Activated CD8-positive, alpha-beta memory T cell treated with anti-CD3 and anti-CD28 coated beads, Interleukin-2, amount 50 U/mL, for 4 hours (primary cell): ENCODE data around the gene HPCA.

Experiments
- DNase-seq: peaks from one replicate; pipeline ENCODE4 v3.0.0-alpha.2; 2020

Gene HPCA

DNA sequence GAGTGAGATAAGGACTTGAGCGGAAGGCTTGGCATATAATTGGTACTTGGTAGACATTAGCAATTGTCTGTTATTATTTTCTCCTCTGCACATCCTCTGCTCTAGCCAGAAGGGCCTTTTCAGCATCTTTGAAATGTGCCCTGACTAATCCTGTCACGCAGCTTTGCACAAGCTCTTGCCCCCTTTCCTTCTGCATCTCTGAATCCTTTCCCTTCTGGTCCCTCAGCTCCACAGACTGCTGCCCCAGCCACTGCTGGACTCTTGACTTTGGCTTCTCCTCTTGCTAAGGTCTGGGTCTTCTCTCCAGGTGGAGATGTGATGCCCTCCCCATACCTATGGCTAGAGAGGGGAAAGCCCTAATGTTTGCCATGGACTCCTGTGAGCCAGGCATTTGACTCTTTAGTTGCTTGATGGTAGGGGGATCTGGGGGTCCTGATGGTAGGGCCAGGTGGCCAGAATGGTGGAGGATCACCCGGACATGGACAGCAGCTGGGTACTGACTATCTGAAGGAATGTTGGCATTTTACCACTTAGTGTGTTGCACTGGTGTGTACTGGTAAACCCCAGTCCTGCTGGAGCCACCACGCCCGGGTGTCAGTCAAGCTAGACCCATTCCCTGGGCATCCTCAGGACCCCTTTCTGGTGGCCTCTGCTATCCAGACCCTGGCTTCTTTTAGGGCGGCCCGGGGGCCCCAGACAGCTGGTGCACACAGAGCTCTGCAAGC is 4.4 kb downstream of the HPCA start:
- no peak for DNase-seq

DNA sequence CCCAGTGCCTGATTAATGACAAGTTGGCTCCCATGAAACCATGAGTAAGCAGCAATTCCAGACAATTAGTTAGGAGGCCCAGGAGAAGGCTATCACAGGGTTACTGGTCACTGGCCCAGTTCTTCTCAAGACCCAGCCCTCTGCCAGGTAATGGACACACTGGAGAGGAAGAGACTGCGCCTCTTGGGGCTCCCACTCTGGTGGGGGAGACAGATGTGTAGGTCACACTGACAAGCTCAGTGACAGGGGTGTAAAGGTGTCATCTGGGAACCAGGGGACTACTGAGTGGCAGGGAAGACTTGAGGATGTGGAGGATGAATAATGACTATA is 4.9 kb downstream of the HPCA start:
- no peak for DNase-seq

DNA sequence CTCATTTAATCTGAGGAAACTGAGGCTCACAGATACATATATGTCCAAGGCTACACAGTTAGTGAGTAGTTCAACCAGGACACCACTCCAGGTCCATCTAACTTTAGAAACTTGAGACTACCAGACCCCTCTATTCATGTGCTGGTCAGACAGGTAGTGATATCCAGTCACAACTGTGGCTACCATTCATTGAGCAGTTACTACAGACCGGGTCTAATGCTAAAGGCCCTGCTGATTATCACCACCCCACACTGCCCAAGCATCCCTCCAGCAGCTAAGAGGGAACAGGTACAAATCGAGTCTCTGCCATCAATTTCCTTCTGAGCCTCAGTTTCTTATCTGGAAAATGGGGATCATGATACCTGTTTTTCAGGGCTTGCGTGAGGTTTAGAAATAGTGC is 5.3 kb downstream of the HPCA start:
- DNase-seq, result no peak

DNA sequence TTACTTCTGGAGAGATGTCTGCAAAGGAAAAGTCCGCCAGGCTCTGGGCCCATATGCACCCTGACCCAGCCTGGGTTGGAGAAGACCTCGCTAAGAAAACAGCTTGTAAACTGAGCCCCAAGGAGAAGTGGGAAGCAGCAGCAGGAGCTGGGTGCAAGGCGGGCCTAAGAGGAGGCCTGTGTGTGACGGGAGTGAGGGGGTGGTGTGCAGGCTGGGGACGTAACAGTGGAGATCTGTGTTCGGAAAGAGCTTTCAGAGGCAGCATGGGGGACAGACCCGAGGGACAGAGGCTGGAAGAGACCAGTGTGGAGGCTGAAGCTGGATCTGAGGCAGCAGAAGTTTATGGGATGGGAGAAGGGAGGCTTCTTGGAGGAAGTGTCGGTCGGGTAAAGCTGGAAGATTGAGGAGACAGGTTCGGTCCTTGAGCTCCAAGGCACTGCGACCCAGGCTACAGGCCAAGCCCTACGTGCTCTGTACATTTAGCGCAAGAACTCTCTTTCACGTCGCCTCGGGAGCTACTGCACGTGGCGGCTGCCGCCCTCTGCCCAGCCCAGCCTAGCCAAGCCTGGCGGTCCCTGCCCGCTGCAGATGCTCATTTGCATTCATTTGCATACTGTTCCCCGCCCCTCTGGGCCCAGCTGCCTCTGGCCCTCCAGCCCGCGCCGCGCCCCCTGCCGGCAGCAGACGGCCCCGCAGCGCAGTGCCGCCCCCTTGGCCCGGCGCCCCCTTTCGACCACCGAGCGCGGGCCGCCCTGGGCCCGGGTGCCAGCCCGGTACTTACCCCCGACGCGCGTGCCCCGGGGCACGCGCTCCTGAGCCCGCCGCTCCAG is 6.3 kb downstream of the HPCA start:
- peak; percentile 42 for DNase-seq

DNA sequence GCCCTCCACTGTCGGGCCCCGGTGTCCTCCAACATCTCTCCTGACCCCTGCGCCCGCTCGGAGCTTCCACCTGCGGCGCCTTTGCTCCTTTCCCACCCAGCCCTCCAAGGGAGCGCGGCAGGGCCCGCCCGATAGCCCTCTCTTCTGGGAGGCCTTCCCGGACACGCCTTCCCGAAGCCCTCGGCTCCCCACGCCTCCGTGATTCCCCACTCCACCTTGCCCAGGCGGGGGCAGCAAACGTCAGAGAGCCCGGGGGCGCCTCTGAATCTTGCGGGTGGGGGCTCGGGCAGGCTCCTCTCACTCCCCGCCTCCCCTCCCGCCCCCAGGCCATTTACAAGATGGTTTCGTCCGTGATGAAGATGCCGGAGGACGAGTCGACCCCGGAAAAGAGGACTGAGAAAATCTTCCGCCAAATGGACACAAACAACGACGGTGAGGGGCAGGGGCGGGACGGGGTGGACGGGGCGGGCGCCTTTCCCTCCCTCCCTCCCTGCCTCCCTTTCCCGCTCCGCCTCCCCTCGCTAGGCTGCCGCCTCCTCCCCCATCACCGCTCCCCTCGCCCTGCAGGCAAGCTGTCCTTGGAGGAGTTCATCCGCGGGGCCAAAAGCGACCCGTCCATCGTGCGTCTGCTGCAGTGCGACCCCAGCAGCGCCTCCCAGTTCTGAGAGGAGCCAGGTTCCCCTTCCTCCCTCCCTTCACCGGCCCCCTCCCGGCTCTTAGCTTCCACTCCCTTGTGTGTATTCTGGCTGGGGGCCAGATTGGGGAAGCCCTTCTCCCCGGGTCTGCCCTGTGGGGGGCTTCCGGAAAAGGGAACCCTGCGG is 7.1 kb downstream of the HPCA start:
- DNase-seq, result no peak

DNA sequence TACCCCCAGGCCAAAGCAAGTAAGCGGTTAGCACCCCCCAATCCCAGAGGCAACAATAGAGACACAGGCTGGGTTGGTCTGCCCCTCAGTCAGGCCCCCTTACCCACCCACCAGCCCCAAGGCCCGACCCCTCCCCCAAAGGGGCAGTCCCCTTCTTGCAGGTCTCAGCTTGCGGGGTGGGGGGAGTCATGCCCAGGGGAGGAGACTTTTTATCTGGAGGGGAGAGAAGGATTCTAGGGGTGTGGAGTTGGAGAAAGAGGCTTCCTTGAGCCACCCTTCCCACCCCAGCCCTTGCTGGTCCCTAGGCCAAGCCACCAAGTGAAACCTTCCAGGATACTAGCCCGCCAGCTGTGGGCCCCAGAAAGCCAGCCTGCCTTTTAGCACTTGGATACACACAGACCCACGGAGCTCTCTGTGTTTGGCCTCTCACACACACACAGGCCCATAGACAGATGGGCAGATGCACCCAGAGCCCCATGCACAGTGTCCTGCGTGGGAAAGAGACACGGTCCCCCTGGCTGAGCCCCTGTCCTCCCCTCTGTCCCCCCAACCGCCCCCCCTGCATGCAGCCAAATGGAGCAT is 7.8 kb downstream of the HPCA start:
- no peak for DNase-seq

DNA sequence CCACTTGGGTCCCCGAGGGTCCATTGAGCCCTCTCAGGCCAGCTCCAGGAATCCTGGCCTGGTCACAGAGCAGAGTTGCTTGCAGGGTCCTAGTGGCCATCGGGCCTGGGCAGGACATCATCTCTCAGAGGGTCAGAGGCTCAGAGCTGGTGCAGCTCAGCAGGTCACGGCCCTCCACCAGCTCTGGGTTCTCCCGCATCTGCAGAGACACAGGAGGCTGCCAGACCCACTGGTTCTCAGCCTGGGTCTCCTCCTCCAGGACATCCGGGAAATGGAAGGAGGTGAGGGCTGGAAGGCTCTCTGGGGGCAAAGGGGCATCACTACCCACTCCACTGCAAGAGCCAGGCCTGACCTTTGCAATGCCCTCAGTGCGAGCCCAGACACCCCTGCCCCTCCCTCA is 8.4 kb downstream of the HPCA start:
- DNase-seq, result no peak

DNA sequence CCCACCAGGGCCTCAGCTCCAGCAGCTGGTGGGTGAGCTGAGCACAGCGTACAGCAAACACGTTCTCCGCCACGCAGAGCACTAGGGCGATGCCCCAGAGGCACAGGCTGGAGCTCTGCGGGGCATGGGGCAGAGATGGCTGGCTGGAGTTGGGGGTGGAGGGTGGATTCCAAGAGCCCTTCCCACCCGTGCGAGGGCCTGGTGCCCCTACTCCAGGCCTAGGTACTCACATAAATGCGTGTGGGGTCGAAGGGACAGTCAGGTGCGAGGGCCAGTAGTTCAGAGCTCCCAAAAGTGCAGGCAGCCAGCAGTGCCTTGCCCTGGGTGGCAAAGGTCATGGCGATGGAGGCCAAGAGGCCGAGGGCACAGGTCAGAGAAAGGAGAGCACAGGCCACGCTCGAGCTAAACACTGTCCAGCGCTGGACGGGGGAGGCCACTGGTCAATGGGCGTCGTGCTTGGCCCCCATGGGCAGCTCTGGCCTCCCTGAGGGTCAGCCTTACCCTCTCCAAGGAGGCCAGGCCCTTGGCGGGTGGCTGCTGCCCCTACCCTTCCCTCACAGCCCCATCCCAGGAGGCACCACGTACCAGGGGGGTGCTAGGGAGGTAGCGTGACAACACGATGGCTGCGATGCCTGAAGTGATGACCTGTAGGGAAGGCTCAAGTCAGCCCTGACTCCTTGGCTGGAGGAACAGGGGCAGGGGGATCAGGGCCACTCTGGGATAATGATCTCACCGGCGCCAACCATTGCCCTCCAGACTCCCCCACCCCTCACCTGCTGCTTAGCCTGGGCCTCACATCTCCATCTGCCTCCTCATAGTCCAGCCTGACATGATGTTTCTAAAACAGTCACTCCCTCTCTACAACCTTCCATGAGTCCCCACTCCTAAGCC is 9.3 kb downstream of the HPCA start:
- no peak for DNase-seq

DNA sequence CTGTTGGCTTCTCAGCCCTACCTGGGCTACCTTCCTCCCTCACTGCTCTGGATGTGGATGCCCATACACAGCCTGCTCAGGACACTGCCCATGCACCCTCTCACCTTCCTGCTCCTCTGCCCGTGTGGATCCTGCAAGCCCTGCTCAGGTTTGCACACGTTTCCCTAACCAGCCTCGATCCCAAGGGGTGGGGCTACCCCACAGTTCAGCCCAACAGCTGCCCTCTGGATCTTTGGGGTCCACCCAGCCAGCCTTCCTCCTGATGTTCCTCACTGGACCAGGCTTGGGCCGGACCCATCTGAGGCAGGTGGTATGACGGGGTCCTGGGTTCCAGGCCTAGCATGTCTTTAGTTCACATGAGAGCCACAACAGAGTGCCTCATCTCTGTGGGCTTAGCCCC is 10.2 kb downstream of the HPCA start:
- DNase-seq, result no peak

DNA sequence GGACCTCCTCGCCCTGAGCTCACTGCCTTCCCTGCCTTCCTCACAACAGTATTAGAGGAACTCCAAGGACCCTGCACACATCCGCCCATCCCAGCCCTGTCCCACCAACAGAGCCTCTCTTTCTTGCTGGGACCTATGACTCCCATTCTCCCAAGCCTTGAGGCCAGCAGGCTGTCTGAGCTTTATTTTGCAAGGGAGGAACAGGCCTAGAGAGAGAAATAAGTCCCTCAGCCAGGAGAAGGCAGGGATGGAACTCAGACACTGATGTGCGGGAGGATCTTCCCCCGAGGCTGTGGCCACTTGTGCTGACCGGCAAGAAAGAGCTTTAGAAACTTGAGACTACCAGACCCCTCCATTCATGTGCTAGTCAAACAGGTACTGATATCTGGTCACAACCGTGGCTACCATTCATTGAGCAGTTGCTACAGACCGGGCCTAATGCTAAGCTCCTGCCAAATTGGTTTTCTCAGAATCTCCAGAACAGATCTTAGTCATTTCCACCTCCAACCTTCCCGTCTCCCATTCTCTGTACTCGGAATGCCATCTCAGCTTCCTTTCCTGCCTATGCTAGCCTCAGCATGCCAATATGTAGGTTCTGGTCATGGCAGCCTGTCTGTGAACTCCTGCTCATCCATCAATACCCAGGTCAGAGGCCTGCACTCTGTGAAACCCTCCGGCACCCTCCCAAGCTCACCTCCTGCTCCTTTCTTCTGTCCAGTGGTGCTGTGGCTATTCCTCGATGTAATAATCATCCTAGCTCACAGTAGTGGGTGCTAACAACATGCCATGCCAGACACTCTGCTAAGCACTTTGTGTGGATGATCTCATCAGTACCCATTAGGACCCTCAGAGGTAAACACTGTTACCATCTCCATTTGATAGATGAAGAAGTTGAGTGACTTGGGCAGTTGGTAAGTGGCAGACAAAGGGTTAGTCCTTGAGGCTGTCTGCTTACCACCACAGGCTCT is 11.1 kb downstream of the HPCA start:
- no peak for DNase-seq

DNA sequence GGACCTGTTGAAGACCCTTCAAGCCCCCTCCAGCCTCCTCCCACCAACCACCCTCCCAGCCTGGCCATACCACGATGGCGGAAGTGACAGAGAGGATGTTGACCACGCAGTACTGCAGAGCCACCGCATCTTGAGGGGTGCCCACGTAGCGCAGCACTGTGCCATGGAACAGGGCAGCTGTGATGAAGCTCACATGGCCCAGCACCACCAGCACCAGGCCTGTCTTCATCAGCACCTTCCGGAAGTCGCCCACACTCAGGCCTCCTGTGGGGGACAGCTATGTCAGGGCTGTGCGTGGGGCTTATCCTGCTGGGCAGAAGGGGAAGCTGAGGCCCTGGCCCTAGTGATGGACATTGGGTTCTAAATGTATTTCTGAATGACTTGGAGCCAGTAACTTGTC is 11.8 kb downstream of the HPCA start:
- no peak for DNase-seq

DNA sequence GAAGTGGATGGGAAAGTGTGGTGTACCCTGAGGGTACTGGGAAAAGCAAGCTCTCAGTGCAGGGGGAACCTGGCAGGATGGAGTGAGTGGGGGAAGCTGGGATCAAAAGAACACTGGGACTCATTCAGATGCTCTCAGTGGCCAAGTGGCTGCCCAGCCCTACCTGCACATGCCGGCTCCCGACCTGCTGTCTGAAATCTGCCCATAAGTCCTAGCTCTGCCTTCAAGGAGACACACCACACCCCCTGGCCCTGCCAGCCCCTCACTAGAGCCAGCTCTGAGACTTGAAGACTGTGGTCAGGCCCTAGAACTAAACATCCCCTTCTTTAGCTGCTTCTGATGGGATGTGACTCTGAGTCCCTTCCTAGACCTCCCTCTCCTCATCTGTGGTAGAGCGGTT is 12.7 kb downstream of the HPCA start:
- no peak for DNase-seq

DNA sequence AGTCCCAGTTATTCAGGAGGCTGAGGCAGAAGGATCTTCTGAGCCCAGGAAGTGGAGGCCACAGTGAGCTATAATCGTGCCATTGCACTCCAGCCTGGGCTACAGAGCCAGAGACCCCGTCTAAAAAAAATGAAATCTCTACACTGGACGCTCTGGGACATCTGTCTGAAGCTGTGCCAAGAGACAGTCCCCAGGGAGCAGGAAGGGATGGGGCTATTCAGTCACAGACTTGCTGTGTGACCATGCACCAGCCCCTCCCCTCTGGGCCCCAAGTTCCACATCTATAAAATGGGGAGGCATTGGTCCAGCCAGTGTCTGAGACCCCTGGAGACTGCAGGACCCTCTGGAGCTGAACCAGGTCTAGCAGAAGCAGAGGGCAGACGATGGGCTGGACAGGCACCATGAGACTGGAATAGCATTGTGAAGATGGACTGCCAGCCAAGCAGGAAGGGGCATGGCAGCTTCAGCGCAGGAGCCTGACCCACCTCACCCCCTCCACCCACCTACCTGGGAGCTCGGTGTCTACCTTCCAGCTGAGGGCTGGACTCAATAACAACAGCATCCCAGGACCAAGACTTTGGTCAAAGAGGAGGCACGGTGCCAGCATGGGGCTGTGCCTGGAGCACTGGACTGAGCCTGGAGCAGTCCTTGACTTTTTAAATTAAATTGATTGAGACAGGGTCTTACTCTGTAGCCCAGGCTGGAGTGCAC is 13.4 kb downstream of the HPCA start:
- DNase-seq, result no peak

DNA sequence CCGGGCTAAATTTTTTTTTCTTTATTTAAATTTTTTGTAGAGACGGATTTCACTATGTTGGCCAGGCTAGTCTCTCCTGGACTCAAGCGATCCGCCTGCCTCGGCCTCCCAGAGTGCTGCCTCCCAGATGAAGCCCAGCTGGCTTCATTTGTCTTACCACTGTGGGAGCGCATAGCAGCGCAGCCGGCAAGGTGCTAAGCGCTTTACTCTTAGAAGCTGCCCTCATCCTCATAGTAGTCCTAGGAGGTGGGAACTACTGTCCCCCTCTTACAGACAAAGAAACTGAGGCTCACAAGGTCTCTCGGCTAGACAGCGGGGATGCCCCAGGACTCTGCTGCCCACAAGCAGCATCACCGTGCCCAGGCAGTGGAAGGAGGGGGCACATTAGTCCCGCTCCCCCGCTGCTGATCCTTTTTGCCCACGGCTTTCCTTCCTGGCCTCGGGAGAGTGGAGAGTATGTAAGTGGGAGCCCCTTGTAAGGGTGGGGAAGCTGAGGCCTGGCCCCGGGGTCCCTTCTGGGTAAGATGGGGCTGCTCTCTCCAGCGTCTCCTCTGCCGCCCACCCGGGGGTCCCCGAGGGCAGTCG is 14.2 kb downstream of the HPCA start:
- no peak for DNase-seq

DNA sequence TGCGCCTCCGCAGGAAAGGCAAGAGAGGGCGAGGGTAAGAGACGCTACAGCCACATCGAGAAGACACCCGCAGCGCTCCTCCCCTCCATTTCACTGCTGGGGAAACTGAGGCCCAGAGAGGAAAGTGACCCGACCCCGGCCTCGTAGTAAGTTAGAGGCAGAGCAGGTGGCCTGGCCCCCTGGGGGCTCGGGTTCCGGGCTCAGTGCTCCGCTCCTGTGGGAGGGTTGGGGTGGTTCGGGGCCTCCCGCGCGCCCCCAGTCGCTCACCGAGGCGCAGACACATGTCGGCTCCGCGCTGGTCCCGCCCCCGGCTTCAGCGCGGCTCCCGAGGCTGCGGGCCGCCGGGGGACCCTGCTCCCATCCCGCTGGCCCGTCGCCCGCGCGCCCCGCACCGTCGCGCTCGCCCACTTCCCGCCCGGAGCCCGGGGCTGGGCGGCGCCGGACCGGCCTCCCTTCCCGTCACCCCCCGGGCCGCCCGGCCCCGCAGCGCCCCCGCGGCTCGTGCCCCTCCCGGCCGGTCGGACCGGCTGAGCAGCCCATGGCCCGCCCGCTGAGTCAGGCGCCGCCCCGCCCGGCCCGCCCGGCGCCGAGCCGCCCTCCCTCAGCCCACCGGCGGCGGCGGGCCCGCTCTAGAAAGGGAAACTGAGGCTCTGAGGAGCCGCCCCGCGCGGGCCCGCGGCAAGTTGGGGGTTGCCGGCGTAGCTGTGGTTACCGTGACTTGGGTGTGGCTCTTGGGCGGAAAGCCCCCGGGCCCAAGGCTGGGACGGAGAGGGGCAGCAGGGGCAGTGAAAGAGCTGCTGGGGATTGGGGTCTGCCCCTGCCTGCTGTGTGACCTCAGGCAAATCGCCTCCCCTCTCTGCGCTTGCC is 14.9 kb downstream of the HPCA start, which contains the start of gene TMEM54:
TSS of gene TMEM54 (minus strand) at position 434 of the 867 bp plus-strand sequence. CDS start at position 283, 151 bp downstream.
- no peak for DNase-seq

DNA sequence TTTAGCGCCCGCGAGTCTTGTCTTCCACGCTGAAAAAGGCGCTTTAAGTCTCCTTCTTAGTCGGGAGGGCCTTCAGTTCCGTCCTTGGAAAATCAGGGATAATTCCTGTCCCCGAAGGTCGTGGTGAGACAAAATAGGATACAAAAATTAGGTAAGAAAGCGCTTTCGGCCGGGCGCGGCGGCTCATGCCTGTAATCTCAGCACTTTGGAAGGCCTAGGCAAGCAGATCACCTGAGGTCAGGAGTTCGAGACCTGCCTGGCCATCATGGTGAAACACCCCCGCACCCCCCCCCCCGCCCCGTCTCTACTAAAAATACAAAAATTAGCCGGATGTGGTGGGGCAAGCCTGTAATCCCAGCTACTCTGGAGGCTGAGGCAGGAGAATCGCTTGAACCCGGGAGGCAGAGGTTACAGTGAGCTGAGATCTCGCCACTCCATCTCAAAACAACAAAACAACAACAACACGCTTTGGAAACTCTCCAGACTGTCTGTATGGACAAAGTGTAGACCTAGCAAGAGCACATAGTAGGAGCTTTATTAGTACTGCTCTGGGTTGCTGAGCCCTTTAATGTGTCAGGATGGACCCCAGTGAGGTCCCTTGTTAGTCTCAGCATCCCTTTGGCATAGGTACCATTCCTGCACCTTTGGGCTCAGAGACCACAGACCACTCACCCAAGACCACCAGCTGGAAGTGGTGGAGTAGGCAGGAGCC is 15.7 kb downstream of the HPCA start:
- DNase-seq, result no peak

DNA sequence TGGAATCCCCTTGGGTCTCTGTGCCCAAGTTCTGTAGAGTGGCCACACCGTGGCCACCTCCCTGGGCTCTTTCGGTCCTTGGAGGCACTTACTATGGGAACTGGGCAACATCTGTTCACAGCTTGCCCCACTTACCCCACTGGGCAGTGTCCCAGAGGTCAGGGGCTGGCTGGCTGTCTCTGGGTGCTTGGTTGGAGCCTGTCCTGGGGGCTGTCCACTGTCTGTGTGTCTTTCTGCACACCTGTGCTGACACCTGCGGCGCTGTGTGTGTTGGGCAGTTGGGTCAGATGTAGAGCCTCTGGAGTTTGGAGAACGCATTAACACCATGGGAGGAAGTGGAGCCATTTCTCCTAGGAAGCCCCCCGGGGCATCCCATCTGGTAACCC is 16.2 kb downstream of the HPCA start:
- no peak for DNase-seq
